HepG2 (cell line): ENCODE measurements around the gene SEC14L1. TPM values are rescaled to one million over a fixed set of nuclear protein-coding genes. Genes with fewer than 3 reads are reported as not detected.

Experiments used
- BCL3 ChIP-seq: sonication (generic); formaldehyde crosslinking; IDR thresholded peaks from 2 replicates; pipeline ENCODE4 v1.5.1; 2020; ENCODE audit warnings: mild to moderate bottlenecking, missing genetic modification reagents, moderate library complexity
- CBX1 ChIP-seq: IDR thresholded peaks from one replicate; pipeline ENCODE4 v1.6.1; 2016; ENCODE audit warnings: antibody characterized with exemption, low read depth
- DMAP1 ChIP-seq: IDR thresholded peaks from 2 replicates; pipeline ENCODE4 v1.6.1; 2016
- ETV6 ChIP-seq: sonication (generic); formaldehyde crosslinking; conservative IDR thresholded peaks from 2 replicates; pipeline ENCODE4 v1.4.0; 2020; ENCODE audit warnings: missing genetic modification reagents
- FOXO1 ChIP-seq: sonication (generic); formaldehyde crosslinking; IDR thresholded peaks from 2 replicates; pipeline ENCODE4 v1.4.0; 2020; ENCODE audit warnings: missing genetic modification reagents
- HNRNPK ChIP-seq: fragments of 200-400 bp; formaldehyde crosslinking; IDR thresholded peaks from 2 replicates; pipeline ENCODE4 v1.6.1; 2018; ENCODE audit warnings: low read length, low read depth, moderate library complexity, mild to moderate bottlenecking; ENCODE audit not compliant: poor library complexity, severe bottlenecking
- PREB ChIP-seq: sonication (generic); formaldehyde crosslinking; IDR thresholded peaks from 2 replicates; pipeline ENCODE4 v1.4.0; 2020; ENCODE audit warnings: missing genetic modification reagents
- REXO4 ChIP-seq: sonication (generic); formaldehyde crosslinking; IDR thresholded peaks from 2 replicates; pipeline ENCODE4 v1.8.0; 2022; ENCODE audit warnings: missing genetic modification reagents, mild to moderate bottlenecking, borderline replicate concordance
- SIX4 ChIP-seq: sonication (generic); formaldehyde crosslinking; IDR thresholded peaks from 2 replicates; pipeline ENCODE4 v1.4.0; 2020; ENCODE audit warnings: missing genetic modification reagents
- ZNF24 ChIP-seq: fragments of 450-650 bp; IDR thresholded peaks from 2 replicates; pipeline ENCODE4 v1.6.1; 2017; ENCODE audit warnings: antibody characterized with exemption, mild to moderate bottlenecking
- ZNF253 ChIP-seq: sonication (generic); formaldehyde crosslinking; IDR thresholded peaks from 2 replicates; pipeline ENCODE4 v1.8.0; 2022; ENCODE audit warnings: mild to moderate bottlenecking, missing genetic modification reagents, borderline replicate concordance
- ZNF337 ChIP-seq: sonication (generic); formaldehyde crosslinking; IDR thresholded peaks from 2 replicates; pipeline ENCODE4 v1.5.1; 2020; ENCODE audit warnings: missing genetic modification reagents, low read depth, mild to moderate bottlenecking, borderline replicate concordance
- ZNF354B ChIP-seq: sonication (generic); formaldehyde crosslinking; IDR thresholded peaks from 2 replicates; pipeline ENCODE4 v1.8.0; 2022; ENCODE audit warnings: mild to moderate bottlenecking, missing genetic modification reagents
- ZNF484 ChIP-seq: sonication (generic); formaldehyde crosslinking; IDR thresholded peaks from 2 replicates; pipeline ENCODE4 v1.5.1; 2020; ENCODE audit warnings: mild to moderate bottlenecking, low read depth, missing genetic modification reagents, borderline replicate concordance
- ZNF512 ChIP-seq: sonication (generic); formaldehyde crosslinking; IDR thresholded peaks from 2 replicates; pipeline ENCODE4 v1.4.0; 2020; ENCODE audit warnings: mild to moderate bottlenecking, missing genetic modification reagents
- ZSCAN9 ChIP-seq: IDR thresholded peaks from 2 replicates; pipeline ENCODE4 v1.6.1; 2016; ENCODE audit warnings: borderline replicate concordance
- polyA plus RNA-seq, 8 experiments: library from polyadenylated mRNA; depleted of rRNA in 3 of 8; stranded (reverse) in 7 of 8; unstranded in 1 of 8; fragments of >200 nt; fragmentation: Illumina TruSeq in 4 of 8; extraction: Trizol in 4 of 8; gene quantifications; 2 replicates each; pipeline versions ENCODE4 v1.2.1 to v1.2.3, GENCODE V29; 2011 to 2016; ENCODE audit warnings: low read depth in 4 of 8, missing spikeins in 1 of 8, mixed read lengths in 1 of 8; ENCODE audit not compliant: insufficient read depth in 1 of 8
- total RNA-seq, 5 experiments: library from RNA; depleted of rRNA; stranded (reverse); fragments of >200 nt; fragmentation: Illumina TruSeq; extraction: Trizol; gene quantifications; 2 replicates each; pipeline ENCODE4 v1.2.3, GENCODE V29; 2016; ENCODE audit warnings: low read depth in 1 of 5
- TF ChIP-seq, protein P1 (sequence below): sonication (generic); formaldehyde crosslinking; IDR thresholded peaks from 2 replicates; pipeline ENCODE4 v1.4.0; 2020; ENCODE audit warnings: missing genetic modification reagents
- TF ChIP-seq, protein P2 (sequence below): sonication (generic); formaldehyde crosslinking; IDR thresholded peaks from 2 replicates; pipeline ENCODE4 v1.8.0; 2022; ENCODE audit warnings: mild to moderate bottlenecking, missing genetic modification reagents, moderate library complexity
- TF ChIP-seq, protein P3 (sequence below): sonication (generic); formaldehyde crosslinking; IDR thresholded peaks from 2 replicates; pipeline ENCODE4 v1.8.0; 2022; ENCODE audit warnings: missing genetic modification reagents, mild to moderate bottlenecking, inconsistent platforms, borderline replicate concordance
- TF ChIP-seq, protein P4 (sequence below): sonication (generic); formaldehyde crosslinking; IDR thresholded peaks from 2 replicates; pipeline ENCODE4 v1.4.0; 2020; ENCODE audit warnings: missing genetic modification reagents, borderline replicate concordance

Gene SEC14L1
- total and polyA plus RNA-seq, 2 of the 13 experiments (the other 11 are each of a cell fraction or from before 2014, with no cell fraction given): 26.3 to 43.9 TPM

DNA sequence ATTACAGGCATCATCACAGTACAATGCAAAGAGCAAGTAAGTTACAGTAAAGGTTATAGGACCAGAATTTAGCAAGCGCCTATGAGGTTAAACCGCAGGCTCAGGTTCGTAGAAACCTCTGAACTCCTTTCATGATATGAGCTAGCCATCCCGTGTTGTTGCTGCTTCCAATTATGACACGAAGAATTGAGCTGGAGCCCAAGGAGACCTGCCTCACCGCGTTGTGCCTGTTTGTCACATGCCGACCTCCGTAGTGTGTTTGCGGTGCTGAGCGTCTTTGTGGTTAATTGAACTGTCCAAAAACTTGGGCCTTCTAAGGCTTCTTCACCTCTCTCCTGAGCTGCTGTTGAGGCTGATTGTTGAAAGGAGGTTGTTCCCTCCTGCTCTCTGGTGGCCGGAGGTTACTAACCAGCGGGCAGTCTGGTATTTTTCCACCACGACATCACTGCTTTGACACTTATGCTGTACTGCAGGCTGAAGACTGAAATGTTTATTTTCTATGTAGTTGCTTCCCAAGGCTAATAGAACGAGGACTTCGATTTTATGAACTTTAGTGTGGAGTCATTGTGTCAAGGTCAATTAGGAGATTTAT, 67.5 kb downstream of the SEC14L1 start (continued):
- peak; percentile 42 for TF ChIP-seq CBX1
- no peak for TF ChIP-seq ZNF512 (CRISPR knock-in tag)
- no peak for TF ChIP-seq REXO4 (CRISPR knock-in tag)
- peak; percentile 53; the same call in 1 of the 2 replicates for TF ChIP-seq DMAP1 (CRISPR knock-in tag)
- TF ChIP-seq ZNF354B (CRISPR knock-in tag): no peak
- TF ChIP-seq ZNF253 (CRISPR knock-in tag): no peak
- 0 out of 2 replicates have a peak, but pooled peaks have one; percentile 53 for TF ChIP-seq ETV6
- TF ChIP-seq, protein P1, sequence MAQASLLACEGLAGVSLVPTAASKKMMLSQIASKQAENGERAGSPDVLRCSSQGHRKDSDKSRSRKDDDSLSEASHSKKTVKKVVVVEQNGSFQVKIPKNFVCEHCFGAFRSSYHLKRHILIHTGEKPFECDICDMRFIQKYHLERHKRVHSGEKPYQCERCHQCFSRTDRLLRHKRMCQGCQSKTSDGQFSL (CRISPR knock-in tag): no peak
- TF ChIP-seq PREB: no peak
- no peak for TF ChIP-seq ZNF24
- TF ChIP-seq ZSCAN9 (CRISPR knock-in tag): peak; percentile 78
- TF ChIP-seq, protein P2, sequence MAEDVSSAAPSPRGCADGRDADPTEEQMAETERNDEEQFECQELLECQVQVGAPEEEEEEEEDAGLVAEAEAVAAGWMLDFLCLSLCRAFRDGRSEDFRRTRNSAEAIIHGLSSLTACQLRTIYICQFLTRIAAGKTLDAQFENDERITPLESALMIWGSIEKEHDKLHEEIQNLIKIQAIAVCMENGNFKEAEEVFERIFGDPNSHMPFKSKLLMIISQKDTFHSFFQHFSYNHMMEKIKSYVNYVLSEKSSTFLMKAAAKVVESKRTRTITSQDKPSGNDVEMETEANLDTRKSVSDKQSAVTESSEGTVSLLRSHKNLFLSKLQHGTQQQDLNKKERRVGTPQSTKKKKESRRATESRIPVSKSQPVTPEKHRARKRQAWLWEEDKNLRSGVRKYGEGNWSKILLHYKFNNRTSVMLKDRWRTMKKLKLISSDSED (CRISPR knock-in tag): no peak
- TF ChIP-seq, protein P3, sequence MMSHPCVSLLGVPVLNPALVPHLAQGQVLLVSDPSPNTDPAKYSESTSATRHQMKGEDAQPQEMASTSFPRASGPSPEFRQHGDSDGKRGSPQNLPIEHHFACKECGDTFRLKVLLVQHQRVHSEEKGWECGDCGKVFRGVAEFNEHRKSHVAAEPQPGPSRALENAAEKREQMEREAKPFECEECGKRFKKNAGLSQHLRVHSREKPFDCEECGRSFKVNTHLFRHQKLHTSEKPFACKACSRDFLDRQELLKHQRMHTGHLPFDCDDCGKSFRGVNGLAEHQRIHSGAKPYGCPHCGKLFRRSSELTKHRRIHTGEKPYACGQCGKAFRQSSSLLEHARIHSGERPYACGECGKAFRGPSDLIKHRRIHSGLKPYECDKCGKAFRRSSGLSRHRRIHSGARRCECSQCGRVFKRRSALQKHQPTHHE (CRISPR knock-in tag): peak; percentile 64; the same call in 1 of the 2 replicates
- no peak for TF ChIP-seq BCL3
- TF ChIP-seq HNRNPK: no peak
- peak; percentile 49; the same call in 1 of the 2 replicates for TF ChIP-seq SIX4 (CRISPR knock-in tag)
- TF ChIP-seq, protein P4, sequence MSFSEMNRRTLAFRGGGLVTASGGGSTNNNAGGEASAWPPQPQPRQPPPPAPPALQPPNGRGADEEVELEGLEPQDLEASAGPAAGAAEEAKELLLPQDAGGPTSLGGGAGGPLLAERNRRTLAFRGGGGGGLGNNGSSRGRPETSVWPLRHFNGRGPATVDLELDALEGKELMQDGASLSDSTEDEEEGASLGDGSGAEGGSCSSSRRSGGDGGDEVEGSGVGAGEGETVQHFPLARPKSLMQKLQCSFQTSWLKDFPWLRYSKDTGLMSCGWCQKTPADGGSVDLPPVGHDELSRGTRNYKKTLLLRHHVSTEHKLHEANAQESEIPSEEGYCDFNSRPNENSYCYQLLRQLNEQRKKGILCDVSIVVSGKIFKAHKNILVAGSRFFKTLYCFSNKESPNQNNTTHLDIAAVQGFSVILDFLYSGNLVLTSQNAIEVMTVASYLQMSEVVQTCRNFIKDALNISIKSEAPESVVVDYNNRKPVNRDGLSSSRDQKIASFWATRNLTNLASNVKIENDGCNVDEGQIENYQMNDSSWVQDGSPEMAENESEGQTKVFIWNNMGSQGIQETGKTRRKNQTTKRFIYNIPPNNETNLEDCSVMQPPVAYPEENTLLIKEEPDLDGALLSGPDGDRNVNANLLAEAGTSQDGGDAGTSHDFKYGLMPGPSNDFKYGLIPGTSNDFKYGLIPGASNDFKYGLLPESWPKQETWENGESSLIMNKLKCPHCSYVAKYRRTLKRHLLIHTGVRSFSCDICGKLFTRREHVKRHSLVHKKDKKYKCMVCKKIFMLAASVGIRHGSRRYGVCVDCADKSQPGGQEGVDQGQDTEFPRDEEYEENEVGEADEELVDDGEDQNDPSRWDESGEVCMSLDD: no peak
- TF ChIP-seq ZNF484 (CRISPR knock-in tag): no peak
- no peak for TF ChIP-seq ZNF337 (CRISPR knock-in tag)
- TF ChIP-seq FOXO1 (CRISPR knock-in tag): peak; percentile 53; the same call in 1 of the 2 replicates
